ENCODE results near the gene SMCO3.

DNA sequence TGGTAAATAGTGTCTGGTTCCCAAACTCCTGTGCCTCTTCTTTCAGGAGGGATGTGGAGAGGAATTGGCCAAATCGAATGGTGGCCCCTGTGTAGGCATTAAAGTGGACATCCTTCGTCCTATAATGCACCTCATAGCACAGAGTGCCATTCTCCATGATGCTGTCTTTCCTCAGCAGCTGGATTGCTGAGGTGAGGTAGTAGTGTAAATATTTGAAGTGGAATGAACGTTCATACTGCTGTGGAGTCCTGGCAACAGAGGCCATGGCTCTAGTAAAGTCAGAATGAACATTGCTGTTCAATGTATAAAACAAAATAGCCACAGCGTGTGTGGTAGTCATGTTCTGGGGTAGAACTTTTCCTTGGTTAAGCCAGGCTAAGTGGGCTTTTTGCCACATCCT is 26.6 kb upstream of the SMCO3 start:
- TF ChIP-seq, protein P1, sequence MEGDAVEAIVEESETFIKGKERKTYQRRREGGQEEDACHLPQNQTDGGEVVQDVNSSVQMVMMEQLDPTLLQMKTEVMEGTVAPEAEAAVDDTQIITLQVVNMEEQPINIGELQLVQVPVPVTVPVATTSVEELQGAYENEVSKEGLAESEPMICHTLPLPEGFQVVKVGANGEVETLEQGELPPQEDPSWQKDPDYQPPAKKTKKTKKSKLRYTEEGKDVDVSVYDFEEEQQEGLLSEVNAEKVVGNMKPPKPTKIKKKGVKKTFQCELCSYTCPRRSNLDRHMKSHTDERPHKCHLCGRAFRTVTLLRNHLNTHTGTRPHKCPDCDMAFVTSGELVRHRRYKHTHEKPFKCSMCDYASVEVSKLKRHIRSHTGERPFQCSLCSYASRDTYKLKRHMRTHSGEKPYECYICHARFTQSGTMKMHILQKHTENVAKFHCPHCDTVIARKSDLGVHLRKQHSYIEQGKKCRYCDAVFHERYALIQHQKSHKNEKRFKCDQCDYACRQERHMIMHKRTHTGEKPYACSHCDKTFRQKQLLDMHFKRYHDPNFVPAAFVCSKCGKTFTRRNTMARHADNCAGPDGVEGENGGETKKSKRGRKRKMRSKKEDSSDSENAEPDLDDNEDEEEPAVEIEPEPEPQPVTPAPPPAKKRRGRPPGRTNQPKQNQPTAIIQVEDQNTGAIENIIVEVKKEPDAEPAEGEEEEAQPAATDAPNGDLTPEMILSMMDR (IDR thresholded peaks at IDR 0.05; ENCODE audit: poor library complexity): no peak
- no peak for TF ChIP-seq EZH2phosphoT487 (IDR thresholded peaks at IDR 0.05; ENCODE audit: low read depth, severe bottlenecking, unreplicated experiment)
